NCI-H146 treated with DMSO at 0.1 percent for 48 hours (cell line): ENCODE results near the gene METTL17.
A peak's percentile ranks its signal among the peaks of the same experiment; 100 is the strongest.
"Not testable (repeated sequence)": the region's sequence is repeated elsewhere in the genome, so short reads cannot be mapped to it uniquely, and the experiment has no call there.

Experiments
- DNase-seq: peaks from one replicate; lab custom pipeline; 2025; ENCODE audit not compliant: unreplicated experiment; lab: John Stamatoyannopoulos, UW

The METTL17 gene

GRCh38 chr14:20996521-20996920 lies 6.7 kb downstream of the METTL17 start:
- no peak for DNase-seq

- no peak for DNase-seq
Observed at GRCh38 chr14:20997115-20997514, 7.3 kb downstream of the METTL17 start.

- DNase-seq = no peak
Observed at GRCh38 chr14:20997564-20997963, 7.8 kb downstream of the METTL17 start.

- DNase-seq = no peak
Observed at GRCh38 chr14:20998139-20998538, 8.4 kb downstream of the METTL17 start.

- DNase-seq = no peak
Observed at GRCh38 chr14:20998674-20999366, 9.0 kb downstream of the METTL17 start, which contains the start of gene SLC39A2. TSS of gene SLC39A2 (plus strand) at chr14:20999293. CDS start at chr14:20999447, 154 bp downstream.

- no peak for DNase-seq
Observed at GRCh38 chr14:20999591-20999990, 9.8 kb downstream of the METTL17 start.

- DNase-seq = no peak
Observed at GRCh38 chr14:21001218-21001617, 11.4 kb downstream of the METTL17 start.

GRCh38 chr14:21003788-21004346 lies 14.1 kb downstream of the METTL17 start:
- DNase-seq = no peak

GRCh38 chr14:21009721-21010120 lies 19.9 kb downstream of the METTL17 start:
- DNase-seq = not testable (repeated sequence)

GRCh38 chr14:21011136-21011535 lies 21.4 kb downstream of the METTL17 start:
- no peak for DNase-seq

GRCh38 chr14:21014761-21015190 lies 25.0 kb downstream of the METTL17 start:
- peak; percentile 59 for DNase-seq

GRCh38 chr14:21015312-21015711 lies 25.5 kb downstream of the METTL17 start:
- no peak for DNase-seq

GRCh38 chr14:21016413-21017190 lies 26.8 kb downstream of the METTL17 start:
- DNase-seq = no peak

- DNase-seq = no peak
Observed at GRCh38 chr14:21017528-21018245, 27.9 kb downstream of the METTL17 start.

GRCh38 chr14:21018286-21018685 lies 28.5 kb downstream of the METTL17 start:
- DNase-seq = no peak

GRCh38 chr14:21018781-21019180 lies 29.0 kb downstream of the METTL17 start:
- no peak for DNase-seq

- no peak for DNase-seq
Observed at GRCh38 chr14:21019366-21019765, 29.6 kb downstream of the METTL17 start.

GRCh38 chr14:21020977-21021545 lies 31.3 kb downstream of the METTL17 start:
- no peak for DNase-seq

- no peak for DNase-seq
Observed at GRCh38 chr14:21022686-21023085, 32.9 kb downstream of the METTL17 start.

- no peak for DNase-seq
Observed at GRCh38 chr14:21023174-21023573, 33.4 kb downstream of the METTL17 start.
